ELF-1 (cell line): Measurements from ENCODE around the gene CDR2L.
"Not testable (repeated sequence)": the region's sequence is repeated elsewhere in the genome, so short reads cannot be mapped to it uniquely, and the experiment has no call there.

Experiments
- DNase-seq: peaks from one replicate; pipeline ENCODE4 v3.0.0-alpha.2; 2016; ENCODE audit warnings: low read depth, low spot score

CDR2L gene

DNA sequence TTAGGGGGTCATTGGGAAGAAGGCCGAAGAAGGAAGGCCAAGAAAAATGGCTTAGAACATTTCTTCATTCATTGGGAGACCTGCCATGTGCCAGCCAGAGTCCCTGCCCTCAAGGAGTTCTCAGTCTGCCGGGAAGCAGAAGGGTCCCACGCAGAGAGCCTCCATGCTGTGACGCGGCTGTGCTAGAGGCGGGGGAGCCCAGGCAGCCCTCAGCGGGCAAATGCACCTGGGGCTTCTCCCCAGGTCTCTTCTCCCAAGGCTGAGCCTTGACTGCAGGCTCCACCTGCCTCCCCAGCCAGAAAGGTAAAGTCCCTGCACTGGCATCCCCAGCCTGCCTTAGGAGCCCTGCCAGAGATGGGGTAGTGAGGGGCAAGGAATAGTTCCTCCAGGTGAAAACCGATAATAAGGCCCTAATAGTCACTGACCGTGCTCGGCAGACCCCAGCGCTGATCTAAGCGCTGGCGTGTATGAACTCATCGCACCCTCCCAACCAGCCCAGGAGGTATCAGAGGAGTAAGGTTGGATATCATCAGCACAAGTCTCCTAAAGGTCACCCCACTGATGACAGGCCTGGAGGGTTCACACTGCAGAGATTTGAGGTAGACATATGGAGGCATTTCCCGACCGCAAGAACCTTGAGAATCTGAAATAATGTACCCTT, 6.0 kb upstream of the CDR2L start:
- no peak for DNase-seq

- peak; percentile 88 for DNase-seq
Measured at GRCh38 chr17:74981979-74982662, 5.3 kb upstream of the CDR2L start.

- DNase-seq, result not testable (repeated sequence)
Measured at GRCh38 chr17:74982663-74983313, 4.6 kb upstream of the CDR2L start.

DNA sequence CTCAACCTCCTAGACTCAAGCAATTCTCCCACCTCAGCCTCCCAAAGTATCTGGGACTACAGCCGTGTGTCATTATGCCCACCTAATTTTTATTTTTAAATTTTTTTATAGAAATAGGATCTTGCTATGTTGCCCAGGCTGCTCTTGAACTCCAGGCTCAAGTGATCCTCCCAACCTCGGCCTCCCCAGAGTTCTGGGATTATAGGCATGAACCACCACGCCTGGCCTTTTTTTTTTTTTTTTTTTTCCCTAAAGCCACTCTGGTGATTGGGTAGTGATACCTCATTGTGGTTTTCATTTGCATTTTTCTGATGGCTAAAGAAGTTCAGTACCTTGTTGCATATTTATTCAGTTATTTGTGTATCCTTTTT, 1.2 kb upstream of the CDR2L start:
- DNase-seq, result no peak

DNA sequence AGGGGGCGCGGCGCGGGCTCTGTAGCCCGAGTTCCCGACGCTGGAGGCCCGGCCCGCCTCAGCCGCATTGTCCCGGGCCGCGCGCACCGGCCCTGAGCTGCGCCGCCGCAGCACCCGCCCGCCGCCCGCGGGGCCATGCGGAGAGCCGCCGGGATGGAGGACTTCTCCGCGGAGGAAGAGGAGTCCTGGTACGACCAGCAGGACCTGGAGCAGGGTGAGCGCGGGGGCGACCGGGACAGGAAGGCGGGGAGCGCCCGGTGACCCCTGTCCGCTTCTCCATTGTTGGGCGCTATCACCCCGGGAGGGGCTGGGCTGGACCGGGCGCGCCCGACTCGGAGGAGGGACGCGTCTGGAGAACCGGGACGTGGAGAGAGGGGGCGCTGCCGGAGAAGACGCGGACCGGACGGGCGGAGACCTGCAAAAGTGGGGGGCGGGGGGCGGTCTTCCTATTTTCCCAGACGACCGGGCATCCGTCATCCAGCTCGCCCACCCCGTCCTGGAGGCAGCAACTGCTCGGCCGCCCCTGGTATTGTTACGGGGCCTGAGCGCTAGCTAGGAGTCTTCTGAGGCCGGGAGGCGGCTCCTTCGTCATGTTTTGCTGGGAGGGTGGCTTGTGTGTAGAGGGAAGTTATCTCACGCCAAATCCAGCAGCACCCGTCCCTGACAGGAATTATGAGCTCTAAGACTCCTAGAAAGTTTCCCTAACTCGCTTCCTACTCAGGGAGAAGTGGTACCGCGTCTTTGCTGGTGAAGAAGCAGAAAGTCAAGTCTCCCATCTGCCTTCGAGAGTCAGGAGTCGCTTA, 678 bp downstream of the CDR2L start:
- peak; percentile 60 for DNase-seq

DNA sequence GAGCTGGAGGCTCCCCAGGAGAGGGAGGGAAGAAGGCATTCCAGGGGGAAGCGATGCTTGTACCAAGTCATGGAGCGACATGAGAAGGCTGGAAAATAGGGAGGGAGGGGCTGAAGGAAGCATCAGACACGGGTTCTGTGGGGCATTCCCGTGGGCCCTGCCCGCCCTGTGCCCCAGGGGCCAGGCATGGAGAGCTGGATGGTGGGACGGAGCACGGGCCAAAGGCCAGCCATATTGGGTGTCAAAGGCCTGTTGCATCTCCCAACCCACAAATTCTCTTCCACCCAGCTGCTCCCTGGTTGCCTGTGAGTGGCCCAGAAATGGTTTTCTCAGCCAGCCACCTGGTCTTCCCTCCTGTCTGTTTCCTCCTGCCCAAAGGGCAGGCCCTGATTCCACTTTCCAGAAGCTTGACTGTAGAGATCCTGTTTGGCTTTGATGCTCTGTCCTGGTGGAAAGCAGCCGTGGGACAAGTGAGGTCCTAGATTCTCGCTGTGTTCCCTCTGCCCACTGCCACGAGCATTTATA, 3.2 kb downstream of the CDR2L start:
- no peak for DNase-seq

DNA sequence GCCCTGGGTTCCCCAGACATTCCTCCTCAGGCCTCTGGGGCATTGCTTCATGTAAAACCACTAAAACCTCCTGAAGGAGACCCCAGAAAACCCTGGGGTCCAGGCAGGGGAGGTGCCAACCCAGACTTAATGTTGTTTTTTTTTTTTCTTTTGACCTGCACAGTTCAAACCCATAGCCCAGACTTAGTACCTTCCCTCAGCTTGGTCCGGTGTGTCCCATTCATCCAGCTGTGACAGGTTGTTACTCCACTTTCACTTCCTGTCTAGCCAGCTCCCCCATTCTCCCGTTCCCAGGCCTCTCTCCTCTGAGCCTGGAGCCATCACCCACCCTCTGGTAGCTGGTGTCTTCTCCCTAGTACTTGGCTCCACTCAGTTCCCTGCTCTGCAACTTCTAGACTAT, 4.8 kb downstream of the CDR2L start:
- no peak for DNase-seq

- no peak for DNase-seq
Measured at GRCh38 chr17:74994440-74994839, 7.0 kb downstream of the CDR2L start.

DNA sequence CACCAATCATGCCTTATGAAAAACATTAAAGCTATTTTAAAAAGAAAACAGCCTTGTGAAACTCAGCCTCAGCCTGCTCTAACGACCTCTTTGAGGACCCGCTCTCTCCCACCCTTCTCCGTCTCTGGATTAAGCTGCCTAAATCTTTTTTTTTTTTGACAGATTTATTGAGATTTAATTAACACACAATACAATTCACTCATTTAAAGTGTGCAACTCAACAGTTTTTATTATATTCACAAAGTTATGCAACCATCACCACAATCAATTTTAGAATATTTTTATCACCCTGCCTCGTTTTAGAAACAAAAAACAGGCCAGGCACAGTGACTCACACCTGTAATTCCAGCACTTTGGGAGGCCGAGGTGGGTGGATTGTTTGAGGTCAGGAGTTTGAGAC, 8.4 kb downstream of the CDR2L start:
- no peak for DNase-seq

DNA sequence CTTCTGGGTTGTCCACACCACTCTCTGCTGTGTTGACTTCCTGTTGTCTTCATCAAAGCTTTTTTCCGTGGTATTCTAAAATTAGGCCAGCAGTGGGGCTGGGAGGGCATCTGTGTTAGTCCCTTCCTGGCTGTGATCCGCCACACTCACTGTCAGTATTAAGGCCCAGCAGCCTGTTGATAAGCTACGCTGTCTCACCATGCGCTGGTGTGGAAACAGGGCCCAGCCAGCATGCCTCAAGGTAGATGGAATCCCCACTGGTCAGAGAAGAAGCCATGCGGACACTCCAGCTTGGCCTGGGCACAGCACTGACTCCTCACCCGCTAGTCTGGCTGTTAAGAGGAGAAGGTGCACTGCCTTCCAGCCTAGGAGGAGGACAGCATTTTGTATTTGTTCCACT, 11.4 kb downstream of the CDR2L start:
- DNase-seq, result no peak

DNA sequence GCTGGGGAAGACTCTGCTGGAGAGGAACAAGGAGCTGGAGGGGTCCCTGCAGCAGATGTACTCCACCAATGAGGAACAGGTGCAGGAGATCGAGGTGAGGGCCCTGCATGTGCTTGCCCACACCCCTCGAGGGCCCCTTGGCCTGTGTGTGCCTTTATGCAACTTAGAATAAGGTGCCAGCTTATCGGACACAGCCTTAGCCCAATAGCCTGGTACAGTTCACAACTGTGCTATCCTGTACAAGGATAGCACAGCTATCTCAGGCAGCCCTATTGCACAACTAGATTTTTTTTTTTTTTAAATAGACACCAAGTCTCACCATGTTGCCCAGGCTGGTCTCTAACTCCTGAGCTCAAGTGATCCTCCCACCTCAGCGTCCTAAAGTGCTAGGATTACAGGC, 12.1 kb downstream of the CDR2L start:
- no peak for DNase-seq

GRCh38 chr17:75001915-75002843, 14.7 kb downstream of the CDR2L start:
- no peak for DNase-seq

GRCh38 chr17:75003070-75003956, 15.9 kb downstream of the CDR2L start:
- DNase-seq, result peak; percentile 41

DNA sequence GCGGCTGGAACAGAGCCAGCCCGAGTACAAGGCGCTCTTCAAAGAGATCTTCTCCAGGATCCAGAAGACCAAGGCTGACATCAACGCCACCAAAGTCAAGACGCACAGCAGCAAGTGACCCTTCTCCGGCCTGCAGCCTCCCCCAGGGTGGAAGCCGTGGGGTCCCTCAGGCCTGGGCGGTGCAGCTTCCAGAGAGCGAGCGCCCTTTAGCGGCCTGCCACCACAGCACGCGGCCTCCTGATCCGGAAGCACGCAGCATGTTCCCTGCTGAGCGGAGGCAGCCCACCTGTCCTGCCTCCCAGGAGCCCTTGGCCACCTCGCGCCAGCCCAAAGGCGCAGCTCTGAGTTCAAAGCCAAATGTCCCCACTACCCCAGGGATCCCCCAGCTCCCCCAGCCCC, 16.5 kb downstream of the CDR2L start:
- DNase-seq, result no peak

DNA sequence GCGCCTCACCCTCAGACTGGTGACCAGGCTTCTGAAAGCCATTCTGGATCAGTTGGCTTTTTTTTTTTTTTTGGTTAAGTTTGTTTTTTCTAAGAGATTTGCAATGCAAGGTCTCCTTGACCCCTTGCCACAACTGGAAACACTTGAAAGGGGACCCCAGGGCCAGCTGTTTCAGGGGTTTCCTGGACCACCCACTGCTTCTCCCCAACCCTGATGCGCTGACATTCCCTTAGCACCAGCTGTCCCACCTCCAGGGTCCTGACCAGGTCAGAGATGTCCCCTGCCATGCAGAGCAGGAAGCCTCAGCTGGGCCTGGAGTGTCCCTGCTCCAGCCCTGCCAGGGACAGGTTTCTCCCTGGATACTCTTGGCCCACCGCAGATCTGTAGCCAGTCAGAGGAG, 16.9 kb downstream of the CDR2L start:
- DNase-seq, result no peak

DNA sequence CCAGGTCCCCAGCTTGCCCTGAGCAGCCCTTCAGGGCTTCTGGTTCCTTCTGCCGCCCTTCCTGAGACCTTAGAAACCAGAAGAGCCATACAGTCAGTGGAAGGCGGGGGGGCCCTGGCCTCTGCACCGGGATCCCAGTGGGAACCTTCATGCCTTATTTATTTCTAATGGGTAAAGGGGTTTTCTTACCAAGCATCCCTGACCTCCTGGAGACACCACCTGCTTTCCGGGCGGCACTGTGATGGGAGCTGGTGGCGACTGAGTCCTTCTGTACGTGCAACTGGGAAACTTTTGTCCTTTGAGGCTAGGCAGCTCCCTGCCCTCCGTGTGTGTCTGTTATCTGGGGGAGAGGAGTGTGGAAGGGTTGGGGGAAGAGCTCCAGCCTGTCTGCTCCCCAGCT, 17.9 kb downstream of the CDR2L start:
- DNase-seq, result no peak

GRCh38 chr17:75006084-75006483, 18.7 kb downstream of the CDR2L start:
- DNase-seq, result not testable (repeated sequence)

DNA sequence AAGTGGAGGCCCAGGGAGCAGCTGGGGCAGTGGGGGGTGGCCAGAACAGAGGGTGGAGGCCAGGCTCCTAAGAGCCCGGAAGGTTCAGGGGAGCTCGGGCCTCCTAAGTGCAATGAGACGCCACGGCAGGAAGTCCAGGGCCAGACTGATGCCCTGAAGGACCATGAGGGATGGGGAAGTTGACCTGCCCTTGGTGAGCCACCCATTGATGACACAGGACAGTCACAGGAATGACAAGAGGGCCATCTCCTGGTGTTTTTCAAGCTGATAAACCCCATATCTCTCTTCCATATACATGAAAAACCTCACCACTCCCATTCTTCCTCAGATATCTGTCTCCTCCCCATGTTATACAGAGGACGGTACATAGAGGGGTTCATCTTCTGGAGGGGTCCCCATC, 19.2 kb downstream of the CDR2L start:
- no peak for DNase-seq

DNA sequence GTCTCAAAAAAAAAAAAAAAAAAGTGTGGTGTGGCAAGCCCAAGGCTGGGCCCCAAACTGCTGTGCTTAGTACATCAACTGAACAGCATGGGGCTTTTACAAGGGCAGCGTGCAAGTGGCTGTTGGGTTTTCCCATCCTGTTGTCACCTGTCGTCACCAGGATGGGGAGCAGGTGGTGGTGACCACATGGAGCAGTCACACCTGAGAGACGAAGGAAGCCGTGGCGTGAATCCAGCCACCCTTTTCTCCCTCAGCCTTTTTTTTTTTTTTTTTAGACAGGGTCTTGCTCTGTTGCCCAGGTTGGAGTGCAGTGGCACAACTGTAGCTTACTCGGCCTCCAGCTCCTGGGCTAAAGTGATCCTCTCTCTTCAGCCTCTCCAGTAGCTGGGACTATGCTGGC, 20.9 kb downstream of the CDR2L start:
- DNase-seq, result no peak

DNA sequence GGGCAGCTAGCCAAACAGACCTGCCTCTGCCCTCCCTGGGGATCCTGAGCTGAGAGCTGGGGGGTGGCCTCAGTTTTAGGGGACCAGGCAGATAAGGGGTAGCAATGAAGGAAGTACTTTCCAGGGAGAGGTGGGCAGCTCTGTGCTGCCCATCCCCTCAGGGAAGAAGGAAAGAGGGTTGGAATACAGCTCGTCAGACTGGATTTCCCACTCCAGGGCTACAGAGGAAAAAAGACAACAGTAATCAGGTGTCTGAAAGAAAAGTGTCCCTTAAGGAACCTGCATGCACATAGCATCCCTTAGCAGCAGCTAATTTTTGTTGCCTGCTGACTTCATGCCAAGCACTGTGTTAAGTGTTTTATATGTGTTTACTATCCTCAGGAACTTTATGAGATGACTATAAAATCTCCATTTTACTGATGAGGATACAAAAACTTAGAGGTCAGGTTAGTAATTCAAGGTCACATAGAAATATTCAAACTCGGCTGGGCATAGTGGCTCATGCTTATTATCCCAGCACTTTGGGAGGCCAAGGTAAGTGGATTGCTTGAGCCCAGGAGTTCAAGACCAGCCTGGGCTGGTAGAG, 21.8 kb downstream of the CDR2L start:
- DNase-seq, result peak; percentile 73
